Keratinocyte (primary cell): Measurements from ENCODE around the gene MINDY1.
A peak's percentile ranks its signal among the peaks of the same experiment; 100 is the strongest.

ENCODE experiments used
- CTCF ChIP-seq, 3 experiments: IDR thresholded peaks in 1 of 3; conservative IDR thresholded peaks in 1 of 3; optimal IDR thresholded peaks in 1 of 3; 2 replicates in 2 of 3; 3 replicates in 1 of 3; pipeline versions ENCODE3 to v1.5.1; 2011; ENCODE audit warnings: low read length in 3 of 3, mild to moderate bottlenecking in 3 of 3, moderate library complexity in 2 of 3, control low read depth in 1 of 3, inconsistent platforms in 1 of 3; ENCODE audit not compliant: insufficient read depth in 2 of 3; ENCODE audit errors: extremely low read depth in 1 of 3
- EZH2 ChIP-seq: IDR thresholded peaks from one replicate; pipeline ENCODE4 v1.6.1; 2012; ENCODE audit warnings: inconsistent platforms, mild to moderate bottlenecking, low read length, moderate library complexity

GRCh38 chr1:151047925-151048644 lies 41.4 kb upstream of the MINDY1 start:
- TF ChIP-seq CTCF (optimal IDR thresholded peaks at IDR 0.05 in 1 of 3, IDR thresholded peaks at IDR 0.05 in 1 of 3, conservative IDR thresholded peaks at IDR 0.05 in 1 of 3; ENCODE audit: extremely low read depth in 1 of 3, insufficient read depth in 2 of 3, low read length in 3 of 3) (peak; percentile 33 to 72 (median 56)), EZH2 (no peak)
